Activated naive CD4-positive, alpha-beta T cell (primary cell): Measurements from ENCODE around the gene MATN1.

ENCODE experiments used
- DNase-seq, 4 experiments: peaks; one replicate each; lab custom pipeline; 2025; lab: John Stamatoyannopoulos, UW

The MATN1 gene

DNA sequence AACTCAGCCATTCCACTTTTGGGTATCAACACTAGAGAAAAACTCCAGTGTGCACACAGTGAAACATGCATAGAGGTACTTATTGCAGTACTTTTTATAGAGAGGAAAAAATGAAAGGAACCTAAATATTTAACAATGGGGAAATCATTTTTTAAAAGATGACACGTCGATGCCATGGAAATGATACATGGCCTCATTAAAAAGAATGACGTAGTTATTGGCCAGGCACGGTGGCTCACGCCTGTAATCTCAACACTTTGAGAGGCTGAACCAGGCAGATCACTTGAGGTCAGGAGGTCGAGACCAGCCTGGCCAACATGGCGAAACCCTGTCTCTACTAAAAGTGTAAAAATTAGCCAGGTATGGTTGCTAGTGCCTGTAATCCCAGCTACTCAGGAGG lies 42.5 kb downstream of the MATN1 start:
- no peak for DNase-seq

DNA sequence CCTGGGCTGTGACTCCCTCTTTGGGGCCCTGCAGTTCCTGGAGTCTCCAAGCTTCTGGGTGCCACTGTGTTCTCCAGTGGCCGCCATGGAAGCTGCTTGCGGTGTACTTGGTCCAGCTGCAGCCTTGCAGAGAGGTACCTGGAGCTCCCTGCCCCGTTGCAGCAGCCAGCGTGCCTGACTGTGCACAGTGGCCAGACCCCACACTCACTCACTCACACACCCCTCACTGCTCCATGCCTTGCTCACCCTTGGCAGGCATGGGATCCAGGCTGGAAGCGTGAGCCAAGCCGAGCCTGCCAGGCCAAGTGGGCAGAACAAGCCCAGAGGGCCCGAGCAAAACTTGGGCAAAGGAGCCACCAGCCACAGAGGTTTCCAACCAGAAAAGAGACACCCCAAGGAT lies 43.0 kb downstream of the MATN1 start:
- no peak for DNase-seq

DNA sequence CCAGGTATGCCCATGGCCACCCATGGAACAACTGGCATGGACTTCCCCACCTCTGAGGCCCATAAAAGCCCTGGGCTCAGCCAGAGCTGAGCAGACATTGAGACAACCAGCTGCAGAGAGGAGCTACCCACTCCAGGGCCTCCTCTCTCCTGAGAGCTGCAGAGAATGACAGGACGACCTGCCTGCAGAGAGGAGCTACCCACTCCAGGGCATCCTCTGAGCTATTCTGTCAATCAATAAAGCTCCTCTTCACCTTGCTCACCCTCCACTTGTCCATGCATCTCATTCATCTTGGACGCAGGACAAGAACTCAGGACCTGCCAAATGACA lies 43.4 kb downstream of the MATN1 start:
- no peak for DNase-seq

- no peak for DNase-seq
Observed at GRCh38 chr1:30679201-30679975, 44.0 kb downstream of the MATN1 start.

DNA sequence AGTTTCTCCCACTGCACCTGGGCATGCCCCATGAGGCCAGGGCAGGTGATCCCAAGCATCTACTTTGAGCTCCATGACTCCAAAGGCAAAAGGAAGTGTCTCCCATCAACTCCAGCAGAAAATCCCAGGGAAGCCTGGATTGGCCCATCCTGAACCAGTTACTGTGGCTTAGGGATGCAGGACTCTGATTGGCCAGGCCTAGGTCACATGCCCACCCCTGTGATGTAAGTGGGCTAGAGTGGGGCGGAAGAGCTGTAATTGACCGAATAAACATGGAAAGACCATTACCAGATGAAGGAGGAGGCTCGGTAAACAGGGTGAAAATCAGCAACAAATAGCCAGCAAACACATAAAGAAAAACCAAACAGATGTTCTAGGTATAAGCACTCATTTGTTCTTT lies 45.2 kb downstream of the MATN1 start:
- no peak for DNase-seq

DNA sequence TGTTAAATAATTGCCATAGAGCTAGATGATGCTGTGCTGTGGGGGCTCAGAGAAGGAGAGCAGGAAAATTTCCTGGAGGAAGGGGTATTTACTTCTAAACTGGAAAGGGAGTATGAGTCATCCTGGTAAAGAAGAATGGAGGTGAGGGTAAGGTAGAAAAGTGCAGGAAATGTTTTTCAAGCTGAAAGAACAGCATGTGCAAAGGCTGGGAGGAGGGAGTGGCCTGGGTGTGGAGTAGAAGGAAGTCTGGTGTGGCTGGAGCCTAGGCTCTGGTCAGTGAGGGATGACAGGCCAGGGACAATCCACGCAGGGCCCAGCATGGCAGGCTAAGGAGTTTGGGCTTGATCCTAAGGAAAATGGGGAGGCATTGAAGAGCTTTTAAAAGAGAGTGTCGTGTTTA lies 45.9 kb downstream of the MATN1 start:
- DNase-seq: no peak

DNA sequence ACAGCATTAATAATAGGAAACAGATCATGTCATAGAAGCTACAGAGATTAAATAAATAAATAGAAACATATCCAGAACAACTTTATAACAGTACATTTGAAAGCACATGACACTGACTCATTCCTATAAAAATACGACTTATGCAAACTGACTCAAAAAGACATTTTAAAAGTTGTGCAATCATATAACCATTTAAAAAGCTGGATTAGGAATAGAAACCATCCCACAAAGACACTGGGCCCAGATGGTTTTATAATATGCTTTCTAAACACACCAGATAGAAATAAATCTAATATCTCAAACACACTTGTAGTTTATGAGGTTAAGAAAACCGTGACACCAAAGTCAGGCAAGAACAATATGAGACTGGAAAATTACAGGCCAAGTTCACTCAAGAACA lies 47.6 kb downstream of the MATN1 start:
- DNase-seq: no peak

GRCh38 chr1:30675289-30675688 lies 48.1 kb downstream of the MATN1 start:
- DNase-seq: no peak

DNA sequence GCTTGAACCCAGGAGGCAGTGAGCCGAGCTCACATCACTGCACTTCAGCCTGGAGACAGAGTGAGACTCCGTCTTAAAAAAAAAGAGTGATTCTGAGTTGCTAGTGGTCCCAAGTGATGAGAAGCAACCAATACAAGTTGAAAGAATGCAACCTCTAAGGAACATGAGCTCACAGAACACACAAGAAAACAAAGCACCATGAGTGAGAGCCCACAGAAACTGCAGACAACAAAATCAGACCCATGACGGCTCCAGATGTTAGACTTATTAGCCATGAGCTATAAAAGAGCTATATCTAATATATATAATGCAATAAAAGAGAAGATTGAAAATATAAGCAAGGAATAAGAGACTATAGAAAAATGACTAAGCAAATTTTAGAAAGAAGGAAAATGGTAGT lies 50.0 kb downstream of the MATN1 start:
- DNase-seq: no peak

GRCh38 chr1:30672661-30673060 lies 50.7 kb downstream of the MATN1 start:
- no peak for DNase-seq

- DNase-seq: no peak
Observed at GRCh38 chr1:30670240-30671060, 52.9 kb downstream of the MATN1 start.

GRCh38 chr1:30668546-30669327 lies 54.6 kb downstream of the MATN1 start:
- no peak for DNase-seq

DNA sequence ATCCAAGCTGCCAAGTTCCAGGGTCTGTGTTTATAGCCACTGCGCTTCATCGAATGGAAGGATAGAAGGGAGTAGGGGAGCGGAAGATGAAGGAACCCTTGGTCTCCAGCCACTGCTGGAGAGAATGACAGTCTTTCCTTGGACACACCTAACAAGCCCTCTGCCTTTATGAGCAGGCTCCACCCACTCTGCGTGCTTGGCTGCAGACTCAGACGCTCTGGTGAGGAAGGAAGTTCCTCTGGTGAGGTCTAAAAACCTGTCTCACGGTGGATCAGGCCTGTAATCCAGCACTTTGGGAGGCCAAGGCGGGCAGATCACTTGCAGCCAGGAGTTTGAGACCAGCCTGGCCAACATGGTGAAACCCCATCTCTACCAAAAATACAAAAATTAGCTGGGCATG lies 55.4 kb downstream of the MATN1 start:
- no peak for DNase-seq

DNA sequence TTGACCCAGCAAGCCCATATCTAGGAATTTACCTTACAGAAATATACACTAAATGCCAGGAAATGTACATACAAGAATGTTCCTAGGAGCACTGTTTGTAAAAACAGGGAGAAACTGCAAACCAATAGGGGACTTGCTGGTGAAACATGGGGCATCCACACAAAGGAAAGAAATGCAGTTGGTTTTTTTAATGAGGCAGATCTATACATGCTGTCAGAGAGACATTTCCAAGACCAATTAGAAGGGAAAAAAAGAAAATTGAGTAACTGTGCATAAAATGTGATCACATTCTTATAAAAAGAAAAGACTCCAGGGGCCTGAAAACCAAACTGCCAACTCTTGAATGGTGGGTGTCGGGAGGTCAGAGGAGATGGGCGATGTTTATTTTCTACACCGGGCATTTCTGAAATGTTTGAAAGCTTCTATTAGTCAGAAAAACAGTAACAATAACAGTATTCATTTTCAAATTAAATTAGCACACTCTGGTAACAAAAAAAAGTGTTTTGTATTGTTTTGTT lies 56.6 kb downstream of the MATN1 start:
- no peak for DNase-seq

GRCh38 chr1:30665216-30666010 lies 58.0 kb downstream of the MATN1 start:
- no peak for DNase-seq

GRCh38 chr1:30664103-30664755 lies 59.2 kb downstream of the MATN1 start:
- DNase-seq: no peak

- no peak for DNase-seq
Observed at GRCh38 chr1:30663596-30664091, 59.7 kb downstream of the MATN1 start.

- no peak for DNase-seq
Observed at GRCh38 chr1:30662291-30662840, 61.0 kb downstream of the MATN1 start.

DNA sequence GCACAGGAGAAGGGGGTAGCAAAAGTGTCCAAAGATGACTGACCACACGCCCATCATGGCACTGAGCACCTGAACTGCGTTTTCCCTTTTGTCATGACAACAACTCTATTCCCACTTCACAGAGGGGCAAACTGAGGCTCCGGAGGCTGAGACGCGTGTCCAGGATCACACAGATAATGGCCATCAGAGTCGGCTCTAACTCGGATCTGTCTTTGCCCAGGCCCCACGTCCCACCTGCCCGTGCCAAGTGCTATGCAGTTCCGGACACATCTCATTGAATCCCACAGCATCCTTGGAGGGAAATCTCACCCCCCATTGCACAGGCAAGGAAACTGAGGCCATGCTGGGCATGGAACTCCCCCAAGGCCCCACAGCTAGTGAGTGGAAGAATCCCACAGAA lies 62.1 kb downstream of the MATN1 start:
- no peak for DNase-seq
